A549 (cell line): ENCODE results near the gene MYH6. TPM values are rescaled to one million over a fixed set of nuclear protein-coding genes. Genes with fewer than 3 reads are reported as not detected.

Experiments
- ATAC-seq, 2 experiments: fragments of 200-7000 bp in 1 of 2; fragments of >200 bp in 1 of 2; cut with Nextera tagmentation in 1 of 2; cut with Tn5 transposase in 1 of 2; 3 replicates each; pipeline versions ENCODE4 v1.8.0 to v1.9.1; 2018 to 2020; ENCODE audit warnings: mild to moderate bottlenecking in 1 of 2, moderate library complexity in 1 of 2
- CTCF ChIA-PET: fragments of 300-600 bp; sonication (Branson Sonifier 250); formaldehyde crosslinking; extraction: SDS; loops from one replicate; lab custom pipeline; 2021; ENCODE audit warnings: antibody characterized with exemption, inconsistent platforms; lab: Yijun Ruan, JAX
- POLR2A ChIA-PET: fragments of 350-600 bp; formaldehyde crosslinking; extraction: SDS; loops from one replicate; lab custom pipeline; 2021; ENCODE audit warnings: antibody characterized with exemption, inconsistent platforms; lab: Yijun Ruan, JAX
- DNase-seq, 2 experiments: peaks; one replicate each; pipeline versions ENCODE4 v3.0.0 to v3.0.0-alpha.2; 2011 to 2016; ENCODE audit warnings: low read depth in 1 of 2, low spot score in 1 of 2
- FAIRE-seq: peaks from 2 replicates; lab custom pipeline; 2011; peaks lifted over from hg19 to GRCh38; lab: Jason Lieb, UNC
- H3K27ac ChIP-seq, 2 experiments: fragments of >200 bp; sonication (Bioruptor Twin); formaldehyde crosslinking; 3 replicates each; pipeline ENCODE4 v1.5.1; 2016 to 2017
- H3K4me1 ChIP-seq: fragments of >200 bp; sonication (Bioruptor Twin); formaldehyde crosslinking; 3 replicates; pipeline ENCODE4 v1.6.1; 2016
- H3K4me2 ChIP-seq: fragments of >200 bp; sonication (Bioruptor Twin); formaldehyde crosslinking; 3 replicates; pipeline ENCODE4 v1.6.1; 2016
- H3K4me3 ChIP-seq: fragments of >200 bp; sonication (Bioruptor Twin); formaldehyde crosslinking; 3 replicates; pipeline ENCODE4 v1.5.1; 2016
- H3K9me3 ChIP-seq: fragments of >200 bp; sonication (Bioruptor Twin); formaldehyde crosslinking; 3 replicates; pipeline ENCODE4 v1.6.1; 2016
- BHLHE40 ChIP-seq: IDR thresholded peaks from 2 replicates; pipeline ENCODE4 v1.6.1; 2012; ENCODE audit warnings: low read depth, low read length, inconsistent platforms
- CBX2 ChIP-seq: fragments of 200-600 bp; sonication (generic); IDR thresholded peaks from 2 replicates; pipeline ENCODE4 v1.6.1; 2016; ENCODE audit warnings: low read depth, mild to moderate bottlenecking, borderline replicate concordance
- CEBPB ChIP-seq, 2 experiments: fragments of >200 bp in 1 of 2; sonication (Bioruptor Twin) in 1 of 2; formaldehyde crosslinking in 1 of 2; IDR thresholded peaks; 2 replicates each; pipeline ENCODE4 v1.6.1; 2012 to 2016
- CHD4 ChIP-seq: fragments of 200-600 bp; sonication (generic); IDR thresholded peaks from 2 replicates; pipeline ENCODE4 v1.6.1; 2016; ENCODE audit warnings: antibody characterized with exemption, mild to moderate bottlenecking, borderline replicate concordance
- EHMT2 ChIP-seq: fragments of 200-600 bp; sonication (generic); IDR thresholded peaks from 2 replicates; pipeline ENCODE4 v1.6.1; 2016; ENCODE audit warnings: antibody characterized with exemption, low read depth, mild to moderate bottlenecking, moderate library complexity
- ESRRA ChIP-seq: fragments of 150-350 bp; IDR thresholded peaks from 2 replicates; pipeline ENCODE4 v1.6.1; 2014; ENCODE audit warnings: mild to moderate bottlenecking, low read length, borderline replicate concordance
- FOSB ChIP-seq: fragments of 250-450 bp; sonication (Bioruptor Pico); IDR thresholded peaks from 2 replicates; pipeline ENCODE4 v1.5.0; 2020; ENCODE audit warnings: mild to moderate bottlenecking, moderate library complexity
- GATA3 ChIP-seq: IDR thresholded peaks from 2 replicates; pipeline ENCODE4 v1.6.1; 2012; ENCODE audit warnings: borderline replicate concordance
- HDAC2 ChIP-seq: fragments of 200-600 bp; sonication (generic); IDR thresholded peaks from 2 replicates; pipeline ENCODE4 v1.6.1; 2016
- HEYL ChIP-seq: fragments of 250-450 bp; sonication (Bioruptor Pico); IDR thresholded peaks from 2 replicates; pipeline ENCODE4 v1.8.0; 2021; ENCODE audit warnings: mild to moderate bottlenecking, moderate library complexity
- HOXA7 ChIP-seq: fragments of 250-450 bp; sonication (Bioruptor Pico); IDR thresholded peaks from 2 replicates; pipeline ENCODE4 v1.5.0; 2020; ENCODE audit warnings: mild to moderate bottlenecking, moderate library complexity
- MAFK ChIP-seq: fragments of 450-650 bp; IDR thresholded peaks from 2 replicates; pipeline ENCODE4 v1.6.1; 2014; ENCODE audit not compliant: partially characterized antibody
- NFE2L2 ChIP-seq: fragments of 150-350 bp; conservative IDR thresholded peaks from 2 replicates; pipeline ENCODE4 v1.6.1; 2014; ENCODE audit warnings: low read length
- NPAS2 ChIP-seq: fragments of 250-450 bp; sonication (Bioruptor Pico); IDR thresholded peaks from 2 replicates; pipeline ENCODE4 v1.8.0; 2022; ENCODE audit warnings: mild to moderate bottlenecking, moderate library complexity, borderline replicate concordance
- NR3C1 ChIP-seq: fragments of >200 bp; sonication (Bioruptor Twin); formaldehyde crosslinking; IDR thresholded peaks from 3 replicates; pipeline ENCODE4 v1.6.1; 2017
- PHF8 ChIP-seq: fragments of 200-600 bp; sonication (generic); IDR thresholded peaks from 2 replicates; pipeline ENCODE4 v1.6.1; 2016; ENCODE audit warnings: low read depth, mild to moderate bottlenecking, antibody characterized with exemption, moderate library complexity, borderline replicate concordance
- RAD21 ChIP-seq, 2 experiments: fragments of >200 bp in 1 of 2; sonication (Bioruptor Twin) in 1 of 2; formaldehyde crosslinking in 1 of 2; IDR thresholded peaks in 1 of 2; conservative IDR thresholded peaks in 1 of 2; 2 replicates in 1 of 2; 3 replicates in 1 of 2; pipeline ENCODE4 v1.6.1; 2012 to 2018; ENCODE audit warnings: inconsistent platforms in 1 of 2
- RNF2 ChIP-seq: fragments of 200-600 bp; sonication (generic); IDR thresholded peaks from 2 replicates; pipeline ENCODE4 v1.6.1; 2016; ENCODE audit warnings: low read depth, mild to moderate bottlenecking, antibody characterized with exemption, moderate library complexity, borderline replicate concordance
- SMC3 ChIP-seq: fragments of >200 bp; sonication (Bioruptor Twin); formaldehyde crosslinking; IDR thresholded peaks from 3 replicates; pipeline ENCODE4 v1.6.1; 2018; ENCODE audit warnings: inconsistent platforms
- SREBF2 ChIP-seq: fragments of 450-650 bp; IDR thresholded peaks from 2 replicates; pipeline ENCODE4 v1.6.1; 2014; ENCODE audit warnings: mild to moderate bottlenecking, moderate library complexity
- TFCP2L1 ChIP-seq: fragments of 250-450 bp; sonication (Bioruptor Pico); IDR thresholded peaks from 2 replicates; pipeline ENCODE4 v1.5.0; 2021; ENCODE audit warnings: mild to moderate bottlenecking
- TP53 ChIP-seq: fragments of 250-450 bp; sonication (Bioruptor Pico); IDR thresholded peaks from 2 replicates; pipeline ENCODE4 v1.5.0; 2021; ENCODE audit warnings: mild to moderate bottlenecking, moderate library complexity
- ZSCAN20 ChIP-seq: fragments of 250-450 bp; sonication (Bioruptor Pico); IDR thresholded peaks from 2 replicates; pipeline ENCODE4 v1.8.0; 2022; ENCODE audit warnings: mild to moderate bottlenecking, moderate library complexity
- WGBS: methylation state at CpG from one replicate; pipeline ENCODE4 v1.1.6; 2017; ENCODE audit errors: missing lambda C conversion rate; 5-methylcytosine and 5-hydroxymethylcytosine counted together
- polyA plus RNA-seq, 4 experiments: library from polyadenylated mRNA; depleted of rRNA in 3 of 4; stranded (reverse); fragments of >200 nt; fragmentation: RNase III in 1 of 4; extraction: RNeasy Plus Mini Kit Qiagen cat#74134 plus additional on column Dnase treatment in 1 of 4; gene quantifications; 2 replicates in 3 of 4; 3 replicates in 1 of 4; pipeline ENCODE4 v1.2.3, GENCODE V29; 2011 to 2017
- TF ChIP-seq, protein P1 (sequence below): fragments of >200 bp; sonication (Bioruptor Twin); formaldehyde crosslinking; IDR thresholded peaks from 2 replicates; pipeline ENCODE4 v1.6.1; 2016
- TF ChIP-seq, protein P2 (sequence below): fragments of >200 bp; sonication (Bioruptor Twin); formaldehyde crosslinking; IDR thresholded peaks from 3 replicates; pipeline ENCODE4 v1.5.1; 2016
- TF ChIP-seq, protein P3 (sequence below): IDR thresholded peaks from 2 replicates; pipeline ENCODE4 v1.6.1; 2012; ENCODE audit warnings: low read depth, borderline replicate concordance
- TF ChIP-seq, protein P4 (sequence below): fragments of >200 bp; sonication (Bioruptor Twin); formaldehyde crosslinking; IDR thresholded peaks from 3 replicates; pipeline ENCODE4 v1.6.1; 2016
- TF ChIP-seq, protein P5 (sequence below): fragments of 250-450 bp; sonication (Bioruptor Pico); IDR thresholded peaks from 2 replicates; pipeline ENCODE4 v1.5.0; 2021; ENCODE audit warnings: mild to moderate bottlenecking, moderate library complexity, borderline replicate concordance

MYH6 gene
- polyA plus RNA-seq, 2 of the 4 experiments (the other 2 are of a cell fraction), result not detected

DNA sequence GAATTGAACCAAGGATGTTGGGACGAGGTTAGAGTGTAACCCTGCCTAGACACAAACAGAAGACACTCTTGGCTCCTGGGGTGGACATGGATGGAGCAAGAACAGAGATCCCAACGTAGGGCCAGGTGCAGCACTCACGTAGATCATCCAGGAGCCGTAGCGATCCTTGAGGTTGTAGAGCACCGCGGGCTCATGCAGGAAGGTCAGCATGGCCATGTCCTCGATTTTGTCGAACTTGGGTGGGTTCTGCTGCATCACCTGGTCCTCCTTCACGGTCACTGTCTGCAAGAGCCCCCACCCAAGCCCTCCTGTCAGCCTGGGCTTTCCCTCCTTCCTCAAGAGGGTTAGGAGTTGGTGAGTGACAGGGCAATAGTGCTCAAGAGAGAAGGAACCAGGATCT, 24.9 kb upstream of the MYH6 start:
- Histone ChIP-seq H3K9me3 (no peaks in the 10 kb centered on the region), H3K27ac (no peak overlapping the region), H3K4me3 (no peak overlapping the region), H3K4me1 (no peaks in the 10 kb centered on the region), H3K4me2 (no peak overlapping the region)
- 37% methylated on average over 10 of the region's 10 CpGs for WGBS
- CTCF ChIA-PET, result interaction anchor here (0.9 kb wide), 1 partner anchor 53 kb away, joined by 3 read pairs; no protein-coding TSS in a partner anchor
- POLR2A ChIA-PET, result no interaction called here
- FAIRE-seq (no peak), DNase-seq (no peak)
- no peak for TF ChIP-seq CEBPB (IDR thresholded peaks at IDR 0.05)
- TF ChIP-seq, all 56 proteins: peak for 0
- ATAC-seq, result no peak

DNA sequence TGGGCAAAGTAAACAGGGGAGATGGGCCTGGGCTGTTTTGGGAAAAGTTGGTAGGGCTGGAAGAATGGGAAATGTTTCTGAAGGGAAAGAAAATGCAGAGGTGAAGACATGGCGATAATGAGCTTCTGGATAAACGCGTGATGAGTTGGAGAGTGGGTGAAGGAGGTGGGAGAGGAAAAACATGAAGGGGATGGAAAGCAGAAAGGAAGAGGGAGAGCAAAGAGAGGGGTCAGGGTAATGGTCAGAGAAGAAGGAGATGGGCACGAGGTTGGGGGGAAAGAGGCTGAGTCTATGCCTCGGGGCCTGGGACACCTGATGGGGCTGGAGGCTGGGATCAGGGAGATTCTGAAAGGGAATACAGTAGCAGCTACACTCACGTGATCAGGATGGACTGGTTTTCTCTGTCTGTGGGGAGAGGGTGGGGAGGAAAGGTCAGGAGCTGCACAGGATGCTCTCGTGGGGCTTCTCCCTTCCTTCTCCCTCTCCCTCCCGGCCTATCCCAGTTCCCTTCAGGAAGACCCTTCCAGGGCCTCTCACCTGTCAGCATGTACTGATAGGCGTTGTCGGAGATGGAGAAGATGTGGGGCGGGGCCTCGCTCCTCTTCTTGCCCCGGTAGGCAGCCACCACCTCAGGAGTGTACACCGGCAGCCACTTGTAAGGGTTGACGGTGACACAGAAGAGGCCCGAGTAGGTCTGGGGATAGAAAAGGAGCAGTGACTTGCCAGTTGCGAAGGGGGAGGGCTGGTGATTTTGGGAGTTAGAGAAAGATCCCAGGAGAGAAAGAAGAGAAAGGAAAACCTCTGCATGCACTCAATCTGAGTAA, 24.2 kb upstream of the MYH6 start:
- DNase-seq, result no peak
- no peaks in the 10 kb centered on the region for H3K9me3 ChIP-seq
- 26% methylated on average over 17 of the region's 17 CpGs for WGBS
- no peak for ATAC-seq
- FAIRE-seq, result no peak
- TF ChIP-seq HOXA7, result no peak
- no peak for TF ChIP-seq ZSCAN20 (CRISPR knock-in tag)
- no peak for TF ChIP-seq TFCP2L1
- TF ChIP-seq TP53 (CRISPR knock-in tag), result no peak
- TF ChIP-seq, protein P1, sequence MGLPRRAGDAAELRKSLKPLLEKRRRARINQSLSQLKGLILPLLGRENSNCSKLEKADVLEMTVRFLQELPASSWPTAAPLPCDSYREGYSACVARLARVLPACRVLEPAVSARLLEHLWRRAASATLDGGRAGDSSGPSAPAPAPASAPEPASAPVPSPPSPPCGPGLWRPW, result no peak
- TF ChIP-seq BHLHE40, result no peak
- no peak for TF ChIP-seq EHMT2
- TF ChIP-seq GATA3, result no peak
- TF ChIP-seq MAFK, result no peak
- TF ChIP-seq CHD4, result no peak
- TF ChIP-seq SMC3, result no peak
- TF ChIP-seq, protein P2, sequence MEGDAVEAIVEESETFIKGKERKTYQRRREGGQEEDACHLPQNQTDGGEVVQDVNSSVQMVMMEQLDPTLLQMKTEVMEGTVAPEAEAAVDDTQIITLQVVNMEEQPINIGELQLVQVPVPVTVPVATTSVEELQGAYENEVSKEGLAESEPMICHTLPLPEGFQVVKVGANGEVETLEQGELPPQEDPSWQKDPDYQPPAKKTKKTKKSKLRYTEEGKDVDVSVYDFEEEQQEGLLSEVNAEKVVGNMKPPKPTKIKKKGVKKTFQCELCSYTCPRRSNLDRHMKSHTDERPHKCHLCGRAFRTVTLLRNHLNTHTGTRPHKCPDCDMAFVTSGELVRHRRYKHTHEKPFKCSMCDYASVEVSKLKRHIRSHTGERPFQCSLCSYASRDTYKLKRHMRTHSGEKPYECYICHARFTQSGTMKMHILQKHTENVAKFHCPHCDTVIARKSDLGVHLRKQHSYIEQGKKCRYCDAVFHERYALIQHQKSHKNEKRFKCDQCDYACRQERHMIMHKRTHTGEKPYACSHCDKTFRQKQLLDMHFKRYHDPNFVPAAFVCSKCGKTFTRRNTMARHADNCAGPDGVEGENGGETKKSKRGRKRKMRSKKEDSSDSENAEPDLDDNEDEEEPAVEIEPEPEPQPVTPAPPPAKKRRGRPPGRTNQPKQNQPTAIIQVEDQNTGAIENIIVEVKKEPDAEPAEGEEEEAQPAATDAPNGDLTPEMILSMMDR, result no peak
- TF ChIP-seq ESRRA, result no peak
- no peak for TF ChIP-seq RNF2
- TF ChIP-seq NPAS2 (CRISPR knock-in tag), result no peak
- TF ChIP-seq CEBPB (IDR thresholded peaks at IDR 0.05), result no peak
- no peak for TF ChIP-seq NFE2L2
- TF ChIP-seq, protein P3, sequence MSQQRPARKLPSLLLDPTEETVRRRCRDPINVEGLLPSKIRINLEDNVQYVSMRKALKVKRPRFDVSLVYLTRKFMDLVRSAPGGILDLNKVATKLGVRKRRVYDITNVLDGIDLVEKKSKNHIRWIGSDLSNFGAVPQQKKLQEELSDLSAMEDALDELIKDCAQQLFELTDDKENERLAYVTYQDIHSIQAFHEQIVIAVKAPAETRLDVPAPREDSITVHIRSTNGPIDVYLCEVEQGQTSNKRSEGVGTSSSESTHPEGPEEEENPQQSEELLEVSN, result no peak
- no peak for TF ChIP-seq SREBF2
- TF ChIP-seq, all 56 proteins: peak for 0
- CTCF ChIA-PET, result no interaction called here
- Histone ChIP-seq H3K27ac (no peak overlapping the region), H3K4me1 (no peaks in the 10 kb centered on the region), H3K4me3 (no peak overlapping the region), H3K4me2 (no peak overlapping the region)
- POLR2A ChIA-PET, result no interaction called here

DNA sequence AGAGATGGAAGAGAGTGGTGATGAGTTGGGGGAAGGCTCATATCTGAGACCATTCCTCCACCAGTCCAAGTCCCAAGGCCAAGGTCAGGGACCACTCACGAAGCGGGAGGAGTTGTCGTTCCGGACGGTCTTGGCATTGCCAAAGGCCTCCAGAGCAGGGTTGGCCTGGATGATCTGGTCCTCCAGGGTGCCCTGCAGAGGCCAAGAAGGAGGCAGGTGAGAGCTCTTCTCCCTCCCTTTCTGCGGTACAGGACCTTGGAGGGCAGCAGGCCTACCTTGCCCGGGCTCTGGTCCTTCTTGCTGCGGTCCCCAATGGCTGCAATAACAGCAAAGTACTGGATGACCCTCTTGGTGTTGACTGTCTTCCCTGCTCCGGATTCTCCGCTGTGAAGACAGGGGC, 23.4 kb upstream of the MYH6 start:
- no peak for DNase-seq
- no peak overlapping the region for H3K4me3 ChIP-seq
- no peak for FAIRE-seq
- ChIA-PET CTCF (no interaction called here), POLR2A (no interaction called here)
- no peak overlapping the region for H3K27ac ChIP-seq
- no peaks in the 10 kb centered on the region for H3K4me1 ChIP-seq
- no peak for ATAC-seq
- no peak overlapping the region for H3K4me2 ChIP-seq
- WGBS, result 47% methylated on average over 10 of the region's 10 CpGs
- no peaks in the 10 kb centered on the region for H3K9me3 ChIP-seq
- TF ChIP-seq, protein P1, result no peak
- TF ChIP-seq, protein P4, sequence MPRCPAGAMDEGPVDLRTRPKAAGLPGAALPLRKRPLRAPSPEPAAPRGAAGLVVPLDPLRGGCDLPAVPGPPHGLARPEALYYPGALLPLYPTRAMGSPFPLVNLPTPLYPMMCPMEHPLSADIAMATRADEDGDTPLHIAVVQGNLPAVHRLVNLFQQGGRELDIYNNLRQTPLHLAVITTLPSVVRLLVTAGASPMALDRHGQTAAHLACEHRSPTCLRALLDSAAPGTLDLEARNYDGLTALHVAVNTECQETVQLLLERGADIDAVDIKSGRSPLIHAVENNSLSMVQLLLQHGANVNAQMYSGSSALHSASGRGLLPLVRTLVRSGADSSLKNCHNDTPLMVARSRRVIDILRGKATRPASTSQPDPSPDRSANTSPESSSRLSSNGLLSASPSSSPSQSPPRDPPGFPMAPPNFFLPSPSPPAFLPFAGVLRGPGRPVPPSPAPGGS, result no peak
- no peak for TF ChIP-seq CBX2
- no peak for TF ChIP-seq NR3C1
- TF ChIP-seq NPAS2 (CRISPR knock-in tag), result no peak
- TF ChIP-seq, protein P5, sequence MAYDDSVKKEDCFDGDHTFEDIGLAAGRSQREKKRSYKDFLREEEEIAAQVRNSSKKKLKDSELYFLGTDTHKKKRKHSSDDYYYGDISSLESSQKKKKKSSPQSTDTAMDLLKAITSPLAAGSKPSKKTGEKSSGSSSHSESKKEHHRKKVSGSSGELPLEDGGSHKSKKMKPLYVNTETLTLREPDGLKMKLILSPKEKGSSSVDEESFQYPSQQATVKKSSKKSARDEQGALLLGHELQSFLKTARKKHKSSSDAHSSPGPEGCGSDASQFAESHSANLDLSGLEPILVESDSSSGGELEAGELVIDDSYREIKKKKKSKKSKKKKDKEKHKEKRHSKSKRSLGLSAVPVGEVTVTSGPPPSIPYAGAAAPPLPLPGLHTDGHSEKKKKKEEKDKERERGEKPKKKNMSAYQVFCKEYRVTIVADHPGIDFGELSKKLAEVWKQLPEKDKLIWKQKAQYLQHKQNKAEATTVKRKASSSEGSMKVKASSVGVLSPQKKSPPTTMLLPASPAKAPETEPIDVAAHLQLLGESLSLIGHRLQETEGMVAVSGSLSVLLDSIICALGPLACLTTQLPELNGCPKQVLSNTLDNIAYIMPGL (CRISPR knock-in tag), result no peak
- no peak for TF ChIP-seq ZSCAN20 (CRISPR knock-in tag)
- TF ChIP-seq FOSB, result no peak
- TF ChIP-seq HOXA7, result no peak
- no peak for TF ChIP-seq HEYL (CRISPR knock-in tag)
- no peak for TF ChIP-seq SMC3
- no peak for TF ChIP-seq RNF2
- no peak for TF ChIP-seq HDAC2
- TF ChIP-seq PHF8, result no peak
- no peak for TF ChIP-seq RAD21 (conservative IDR thresholded peaks at IDR 0.05 in 1 of 2, IDR thresholded peaks at IDR 0.05 in 1 of 2)
